ENCODE measurements around the gene SLCO2B1. TPM values are rescaled to one million over a fixed set of nuclear protein-coding genes. Genes with fewer than 3 reads are reported as not detected.
A peak's percentile ranks its signal among the peaks of the same experiment; 100 is the strongest.
"Not testable (repeated sequence)": the region's sequence is repeated elsewhere in the genome, so short reads cannot be mapped to it uniquely, and the experiment has no call there.

SLCO2B1 gene
- total RNA-seq = not detected in 2 replicates

GRCh38 chr11:75150879-75151278 is at the start of gene SLCO2B1:
SLCO2B1 (plus strand) TSS chr11:75151107; CDS start chr11:75151382, 275 bp downstream.
- no peak within 1 kb of the TSS for H3K27ac Mint-ChIP-seq
- H3K4me3 Mint-ChIP-seq = no peak within 1 kb of the TSS
- intact Hi-C loops (cut with micrococcal nuclease) = no loop called here
- peaks cover 18% of the 10 kb centered on the region for H3K4me1 Mint-ChIP-seq
- H3K27me3 Mint-ChIP-seq = peaks cover 8% of the 10 kb centered on the region
- DNase-seq = no peak
- no peaks in the 10 kb centered on the region for H3K36me3 Mint-ChIP-seq (ENCODE audit: low read depth)
- no peaks in the 10 kb centered on the region for H3K9me3 Mint-ChIP-seq

- DNase-seq = peak; percentile 33
- peaks cover 15% of the 10 kb centered on the region for H3K4me1 Mint-ChIP-seq
- H3K27ac Mint-ChIP-seq = no peak overlapping the region
- peaks cover 3% of the 10 kb centered on the region for H3K9me3 Mint-ChIP-seq
- H3K27me3 Mint-ChIP-seq = peaks cover 25% of the 10 kb centered on the region
- no peak overlapping the region for H3K4me3 Mint-ChIP-seq
- no peaks in the 10 kb centered on the region for H3K36me3 Mint-ChIP-seq (ENCODE audit: low read depth)
- intact Hi-C loops (cut with micrococcal nuclease) = no loop called here
Observed at GRCh38 chr11:75101424-75102128, 49.3 kb upstream of the SLCO2B1 start.

GRCh38 chr11:75103380-75104026 is 47.4 kb upstream of the SLCO2B1 start:
- H3K4me1 Mint-ChIP-seq = peaks cover 15% of the 10 kb centered on the region
- H3K27me3 Mint-ChIP-seq = peaks cover 24% of the 10 kb centered on the region
- H3K9me3 Mint-ChIP-seq = peaks cover 3% of the 10 kb centered on the region
- no peaks in the 10 kb centered on the region for H3K36me3 Mint-ChIP-seq (ENCODE audit: low read depth)
- intact Hi-C loops (cut with micrococcal nuclease) = no loop called here
- peak; percentile 49 for DNase-seq
- peak overlapping the region; percentile 26 for H3K4me3 Mint-ChIP-seq
- H3K27ac Mint-ChIP-seq = peak overlapping the region; percentile 68

- H3K36me3 Mint-ChIP-seq (ENCODE audit: low read depth) = no peaks in the 10 kb centered on the region
- peaks cover 12% of the 10 kb centered on the region for H3K4me1 Mint-ChIP-seq
- H3K4me3 Mint-ChIP-seq = no peak overlapping the region
- H3K27ac Mint-ChIP-seq = no peak overlapping the region
- intact Hi-C loops (cut with micrococcal nuclease) = no loop called here
- peaks cover 3% of the 10 kb centered on the region for H3K9me3 Mint-ChIP-seq
- peaks cover 22% of the 10 kb centered on the region for H3K27me3 Mint-ChIP-seq
- DNase-seq = peak; percentile 42
Observed at GRCh38 chr11:75105462-75105925, 45.4 kb upstream of the SLCO2B1 start.

- H3K4me3 Mint-ChIP-seq; H3K36me3 Mint-ChIP-seq (ENCODE audit: low read depth); intact Hi-C loops (cut with micrococcal nuclease); H3K27ac Mint-ChIP-seq; DNase-seq; H3K9me3 Mint-ChIP-seq; H3K4me1 Mint-ChIP-seq: not testable (repeated sequence)
- peaks cover 24% of the 10 kb centered on the region for H3K27me3 Mint-ChIP-seq
Observed at GRCh38 chr11:75105967-75106681, 44.8 kb upstream of the SLCO2B1 start.

GRCh38 chr11:75107187-75107586 is 43.7 kb upstream of the SLCO2B1 start:
- H3K4me3 Mint-ChIP-seq = no peak overlapping the region
- H3K27me3 Mint-ChIP-seq = peaks cover 22% of the 10 kb centered on the region
- intact Hi-C loops (cut with micrococcal nuclease) = no loop called here
- H3K36me3 Mint-ChIP-seq (ENCODE audit: low read depth) = no peaks in the 10 kb centered on the region
- peak; percentile 40 for DNase-seq
- H3K27ac Mint-ChIP-seq = no peak overlapping the region
- peaks cover 7% of the 10 kb centered on the region for H3K9me3 Mint-ChIP-seq
- peaks cover 9% of the 10 kb centered on the region for H3K4me1 Mint-ChIP-seq

GRCh38 chr11:75112200-75112599 is 38.7 kb upstream of the SLCO2B1 start:
- peaks cover 13% of the 10 kb centered on the region for H3K27me3 Mint-ChIP-seq
- intact Hi-C loops (cut with micrococcal nuclease) = no loop called here
- H3K36me3 Mint-ChIP-seq (ENCODE audit: low read depth) = no peaks in the 10 kb centered on the region
- H3K4me3 Mint-ChIP-seq = no peak overlapping the region
- H3K4me1 Mint-ChIP-seq = no peaks in the 10 kb centered on the region
- peaks cover 18% of the 10 kb centered on the region for H3K9me3 Mint-ChIP-seq
- H3K27ac Mint-ChIP-seq = no peak overlapping the region
- peak; percentile 2 for DNase-seq

- no peak overlapping the region for H3K27ac Mint-ChIP-seq
- DNase-seq = peak; percentile 29
- H3K4me1 Mint-ChIP-seq = no peaks in the 10 kb centered on the region
- H3K36me3 Mint-ChIP-seq (ENCODE audit: low read depth) = no peaks in the 10 kb centered on the region
- peaks cover 18% of the 10 kb centered on the region for H3K9me3 Mint-ChIP-seq
- intact Hi-C loops (cut with micrococcal nuclease) = no loop called here
- no peak overlapping the region for H3K4me3 Mint-ChIP-seq
- H3K27me3 Mint-ChIP-seq = peaks cover 13% of the 10 kb centered on the region
Observed at GRCh38 chr11:75113030-75113429, 37.9 kb upstream of the SLCO2B1 start.

- peaks cover 18% of the 10 kb centered on the region for H3K9me3 Mint-ChIP-seq
- peaks cover 13% of the 10 kb centered on the region for H3K27me3 Mint-ChIP-seq
- DNase-seq = no peak
- H3K4me3 Mint-ChIP-seq = no peak overlapping the region
- H3K27ac Mint-ChIP-seq = no peak overlapping the region
- no peaks in the 10 kb centered on the region for H3K4me1 Mint-ChIP-seq
- intact Hi-C loops (cut with micrococcal nuclease) = no loop called here
- H3K36me3 Mint-ChIP-seq (ENCODE audit: low read depth) = no peaks in the 10 kb centered on the region
Observed at GRCh38 chr11:75114465-75114864, 36.4 kb upstream of the SLCO2B1 start.

- H3K36me3 Mint-ChIP-seq (ENCODE audit: low read depth) = no peaks in the 10 kb centered on the region
- intact Hi-C loops (cut with micrococcal nuclease) = no loop called here
- no peak overlapping the region for H3K4me3 Mint-ChIP-seq
- H3K4me1 Mint-ChIP-seq = no peaks in the 10 kb centered on the region
- peaks cover 1% of the 10 kb centered on the region for H3K27me3 Mint-ChIP-seq
- no peak for DNase-seq
- H3K27ac Mint-ChIP-seq = no peak overlapping the region
- peaks cover 10% of the 10 kb centered on the region for H3K9me3 Mint-ChIP-seq
Observed at GRCh38 chr11:75118577-75118976, 32.3 kb upstream of the SLCO2B1 start.

- Mint-ChIP-seq H3K9me3 (peaks cover 4% of the 10 kb centered on the region), H3K4me1 (no peaks in the 10 kb centered on the region), H3K4me3 (no peak overlapping the region), H3K36me3 (ENCODE audit: low read depth) (no peaks in the 10 kb centered on the region), H3K27ac (no peak overlapping the region), H3K27me3 (peaks cover 19% of the 10 kb centered on the region)
- intact Hi-C loops (cut with micrococcal nuclease) = no loop called here
- peak; percentile 20 for DNase-seq
Observed at GRCh38 chr11:75126564-75126963, 24.3 kb upstream of the SLCO2B1 start.

GRCh38 chr11:75132080-75132479 is 18.8 kb upstream of the SLCO2B1 start:
- intact Hi-C loops (cut with micrococcal nuclease) = no loop called here
- no peaks in the 10 kb centered on the region for H3K9me3 Mint-ChIP-seq
- no peak for DNase-seq
- peak overlapping the region; percentile 6 for H3K27ac Mint-ChIP-seq
- H3K36me3 Mint-ChIP-seq (ENCODE audit: low read depth) = no peaks in the 10 kb centered on the region
- no peak overlapping the region for H3K4me3 Mint-ChIP-seq
- no peaks in the 10 kb centered on the region for H3K4me1 Mint-ChIP-seq
- H3K27me3 Mint-ChIP-seq = peaks cover 32% of the 10 kb centered on the region

- DNase-seq = no peak
- no peaks in the 10 kb centered on the region for H3K4me1 Mint-ChIP-seq
- H3K27ac Mint-ChIP-seq = no peak overlapping the region
- no peak overlapping the region for H3K4me3 Mint-ChIP-seq
- intact Hi-C loops (cut with micrococcal nuclease) = no loop called here
- H3K27me3 Mint-ChIP-seq = peaks cover 38% of the 10 kb centered on the region
- H3K36me3 Mint-ChIP-seq (ENCODE audit: low read depth) = no peaks in the 10 kb centered on the region
- H3K9me3 Mint-ChIP-seq = no peaks in the 10 kb centered on the region
Observed at GRCh38 chr11:75133976-75134375, 16.9 kb upstream of the SLCO2B1 start.

GRCh38 chr11:75135021-75135650 is 15.8 kb upstream of the SLCO2B1 start:
- H3K27ac Mint-ChIP-seq = no peak overlapping the region
- no peaks in the 10 kb centered on the region for H3K9me3 Mint-ChIP-seq
- H3K36me3 Mint-ChIP-seq (ENCODE audit: low read depth) = no peaks in the 10 kb centered on the region
- DNase-seq = no peak
- H3K4me1 Mint-ChIP-seq = no peaks in the 10 kb centered on the region
- H3K4me3 Mint-ChIP-seq = no peak overlapping the region
- intact Hi-C loops (cut with micrococcal nuclease) = no loop called here
- peaks cover 38% of the 10 kb centered on the region for H3K27me3 Mint-ChIP-seq

All from activated CD4-positive, alpha-beta T cell treated with anti-CD3 and anti-CD28 coated beads, Interleukin-2, amount 10 ng/mL, durations not matched to agents 24 days and 14 days (primary cell).